A673 (cell line): ENCODE data around the gene PDZD4.

Experiments used
- CTCF ChIP-seq: fragments of 300-800, 200-600 bp; sonication (generic); conservative IDR thresholded peaks from 2 replicates; pipeline ENCODE4 v1.5.1; 2017; ENCODE audit warnings: low read depth, mild to moderate bottlenecking, antibody characterized with exemption, low read length, moderate library complexity, mixed read lengths
- EZH2 ChIP-seq: fragments of 200-600 bp; sonication (generic); IDR thresholded peaks from 2 replicates; pipeline ENCODE4 v1.6.1; 2017; ENCODE audit warnings: borderline replicate concordance, low read depth, mild to moderate bottlenecking, mixed read lengths, antibody characterized with exemption, low read length; ENCODE audit not compliant: poor library complexity, severe bottlenecking

GRCh38 chrX:153825042-153825441 lies 5.3 kb downstream of the PDZD4 start:
- no peak for TF ChIP-seq CTCF
- TF ChIP-seq EZH2 = no peak
